MM.1S (cell line): ENCODE data around the gene DBF4B.
A peak's percentile ranks its signal among the peaks of the same experiment; 100 is the strongest.

Experiments used
- DNase-seq: peaks from one replicate; pipeline ENCODE4 v3.0.0-alpha.2; 2015
- H2AFZ ChIP-seq: fragments of 300-600 bp; sonication (generic); 2 replicates; pipeline ENCODE4 v1.6.0; 2016; ENCODE audit warnings: antibody characterized with exemption, low read length
- H3F3A ChIP-seq: fragments of 300-600 bp; sonication (generic); 2 replicates; pipeline ENCODE4 v1.6.1; 2016; ENCODE audit warnings: mild to moderate bottlenecking, antibody characterized with exemption, low read length, moderate library complexity, mixed read lengths; ENCODE audit not compliant: insufficient read depth
- H3K27ac ChIP-seq: fragments of 300-600 bp; sonication (generic); 2 replicates; pipeline ENCODE4 v1.5.1; 2016; ENCODE audit warnings: mild to moderate bottlenecking, low read length
- H3K27me3 ChIP-seq: fragments of 300-600 bp; sonication (generic); replicated peaks from 2 replicates; pipeline ENCODE4 v1.6.0; 2016; ENCODE audit warnings: low read length; ENCODE audit not compliant: insufficient read depth
- H3K36me3 ChIP-seq: fragments of 300-600 bp; sonication (generic); replicated peaks from 2 replicates; pipeline ENCODE4 v1.6.1; 2016; ENCODE audit warnings: mild to moderate bottlenecking, low read length, mixed read lengths; ENCODE audit not compliant: insufficient read depth
- H3K4me1 ChIP-seq: fragments of 300-600 bp; sonication (generic); 2 replicates; pipeline ENCODE4 v1.6.1; 2016; ENCODE audit warnings: low read length, mixed read lengths
- H3K4me2 ChIP-seq: fragments of 300-600 bp; sonication (generic); 2 replicates; pipeline ENCODE4 v1.6.0; 2016; ENCODE audit warnings: low read depth, low read length
- H3K4me3 ChIP-seq: fragments of 300-600 bp; sonication (generic); 2 replicates; pipeline ENCODE4 v1.5.1; 2016; ENCODE audit warnings: low read length, mixed read lengths
- H3K79me2 ChIP-seq: fragments of 300-600 bp; sonication (generic); 2 replicates; pipeline ENCODE4 v1.6.1; 2016; ENCODE audit warnings: mixed run types, low read length, mixed read lengths
- H3K9ac ChIP-seq: fragments of 300-600 bp; sonication (generic); 2 replicates; pipeline ENCODE4 v1.6.1; 2016; ENCODE audit warnings: low read length, mixed read lengths
- H3K9me2 ChIP-seq: fragments of 300-600 bp; sonication (generic); replicated peaks from 2 replicates; pipeline ENCODE4 v1.6.1; 2016; ENCODE audit warnings: mild to moderate bottlenecking, low read length, mixed read lengths; ENCODE audit not compliant: insufficient read depth
- H3K9me3 ChIP-seq: fragments of 300-600 bp; sonication (generic); replicated peaks from 2 replicates; pipeline ENCODE4 v1.6.1; 2016; ENCODE audit warnings: mild to moderate bottlenecking, low read length, mixed read lengths; ENCODE audit not compliant: insufficient read depth
- H4K20me1 ChIP-seq: fragments of 300-600 bp; sonication (generic); 2 replicates; pipeline ENCODE4 v1.6.1; 2016; ENCODE audit warnings: mild to moderate bottlenecking, low read length, moderate library complexity, mixed read lengths; ENCODE audit not compliant: insufficient read depth
- EZH2 ChIP-seq: fragments of 300-600 bp; sonication (generic); optimal IDR thresholded peaks from 2 replicates; pipeline ENCODE3; 2017; ENCODE audit warnings: low read depth, mild to moderate bottlenecking, antibody characterized with exemption, low read length, mixed read lengths
- EZH2phosphoT487 ChIP-seq: fragments of 300-600 bp; sonication (generic); IDR thresholded peaks from 2 replicates; pipeline ENCODE4 v1.6.1; 2018; ENCODE audit warnings: antibody characterized with exemption, low read length
- TF ChIP-seq, protein P1 (sequence below): fragments of 300-600 bp; sonication (generic); IDR thresholded peaks from 2 replicates; pipeline ENCODE4 v1.5.1; 2016; ENCODE audit warnings: antibody characterized with exemption, low read length, mixed read lengths

Gene DBF4B

DNA sequence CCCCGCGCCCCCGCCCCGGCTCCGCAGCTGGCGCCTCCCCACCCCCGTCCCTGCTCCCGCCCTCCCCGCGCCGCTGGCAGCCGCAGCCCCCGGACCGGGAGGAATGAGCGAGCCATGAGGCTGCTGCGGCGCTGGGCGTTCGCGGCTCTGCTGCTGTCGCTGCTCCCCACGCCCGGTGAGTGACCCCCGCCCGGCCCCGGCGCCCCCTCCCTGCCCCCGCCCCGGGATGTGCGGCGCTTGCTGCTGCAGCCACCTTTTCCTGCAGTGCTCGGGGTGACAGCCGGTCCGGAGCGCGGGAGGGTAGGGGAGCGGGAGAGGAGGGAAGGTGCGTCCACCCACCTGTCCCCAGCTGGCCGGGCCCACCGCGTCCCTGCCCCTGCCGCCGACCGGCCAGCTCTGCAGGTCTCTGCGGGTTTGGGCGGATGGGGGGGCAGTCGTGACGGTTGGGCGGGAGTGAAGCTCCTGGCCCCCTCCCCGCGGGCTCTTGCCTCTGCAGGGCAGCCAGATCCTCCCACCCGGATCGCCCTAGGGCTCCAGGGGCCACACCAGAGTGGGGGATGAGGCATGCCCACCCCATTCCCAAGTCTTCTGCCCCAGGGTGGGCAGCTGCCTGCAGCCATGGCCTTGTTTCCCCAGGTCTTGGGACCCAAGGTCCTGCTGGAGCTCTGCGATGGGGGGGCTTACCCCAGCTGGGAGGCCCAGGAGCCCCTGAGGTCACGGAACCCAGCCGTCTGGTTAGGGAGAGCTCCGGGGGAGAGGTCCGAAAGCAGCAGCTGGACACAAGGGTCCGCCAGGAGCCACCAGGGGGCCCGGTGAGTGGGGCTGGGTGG lies 50.8 kb downstream of the DBF4B start:
- H3K4me2 ChIP-seq, result peak overlapping the region; percentile 47; the same call in 1 of the 2 replicates
- H3K4me3 ChIP-seq, result no peak overlapping the region; the same call in 1 of the 2 replicates
- H4K20me1 ChIP-seq, result no peaks in the 10 kb centered on the region
- no peaks in the 10 kb centered on the region for H3K9me3 ChIP-seq
- H3K9ac ChIP-seq, result no peak overlapping the region
- H3K27me3 ChIP-seq, result peaks cover 37% of the 10 kb centered on the region
- no peaks in the 10 kb centered on the region for H3K79me2 ChIP-seq
- H3F3A ChIP-seq, result no peaks in the 10 kb centered on the region
- no peaks in the 10 kb centered on the region for H3K4me1 ChIP-seq
- no peaks in the 10 kb centered on the region for H3K9me2 ChIP-seq
- no peak overlapping the region for H3K27ac ChIP-seq
- DNase-seq, result no peak
- H2AFZ ChIP-seq, result no peak overlapping the region
- TF ChIP-seq, protein P1, sequence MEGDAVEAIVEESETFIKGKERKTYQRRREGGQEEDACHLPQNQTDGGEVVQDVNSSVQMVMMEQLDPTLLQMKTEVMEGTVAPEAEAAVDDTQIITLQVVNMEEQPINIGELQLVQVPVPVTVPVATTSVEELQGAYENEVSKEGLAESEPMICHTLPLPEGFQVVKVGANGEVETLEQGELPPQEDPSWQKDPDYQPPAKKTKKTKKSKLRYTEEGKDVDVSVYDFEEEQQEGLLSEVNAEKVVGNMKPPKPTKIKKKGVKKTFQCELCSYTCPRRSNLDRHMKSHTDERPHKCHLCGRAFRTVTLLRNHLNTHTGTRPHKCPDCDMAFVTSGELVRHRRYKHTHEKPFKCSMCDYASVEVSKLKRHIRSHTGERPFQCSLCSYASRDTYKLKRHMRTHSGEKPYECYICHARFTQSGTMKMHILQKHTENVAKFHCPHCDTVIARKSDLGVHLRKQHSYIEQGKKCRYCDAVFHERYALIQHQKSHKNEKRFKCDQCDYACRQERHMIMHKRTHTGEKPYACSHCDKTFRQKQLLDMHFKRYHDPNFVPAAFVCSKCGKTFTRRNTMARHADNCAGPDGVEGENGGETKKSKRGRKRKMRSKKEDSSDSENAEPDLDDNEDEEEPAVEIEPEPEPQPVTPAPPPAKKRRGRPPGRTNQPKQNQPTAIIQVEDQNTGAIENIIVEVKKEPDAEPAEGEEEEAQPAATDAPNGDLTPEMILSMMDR, result no peak
- TF ChIP-seq EZH2, result no peak
- no peak for TF ChIP-seq EZH2phosphoT487
- H3K36me3 ChIP-seq, result no peaks in the 10 kb centered on the region

DNA sequence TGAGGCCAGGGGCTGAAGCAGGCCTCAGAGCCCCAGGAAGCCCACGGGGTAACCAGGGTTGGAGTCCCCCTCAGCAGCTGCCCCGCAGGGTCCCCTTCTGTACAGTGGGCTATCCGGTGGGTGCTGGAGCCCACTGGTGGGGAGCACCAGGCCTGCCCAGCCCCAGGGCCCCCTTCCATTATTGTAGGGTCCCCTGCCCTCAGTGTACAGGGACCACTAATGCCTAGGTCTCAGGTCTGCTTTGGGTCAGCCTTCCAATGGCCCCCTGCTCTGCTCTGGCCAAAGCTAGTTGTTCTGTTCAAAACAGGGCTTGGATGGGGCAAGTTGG lies 51.4 kb downstream of the DBF4B start:
- H3K79me2 ChIP-seq, result no peaks in the 10 kb centered on the region
- H3K36me3 ChIP-seq, result no peaks in the 10 kb centered on the region
- H3K9ac ChIP-seq, result no peak overlapping the region
- H3K4me3 ChIP-seq, result no peak overlapping the region
- no peaks in the 10 kb centered on the region for H4K20me1 ChIP-seq
- H2AFZ ChIP-seq, result no peak overlapping the region
- no peak for TF ChIP-seq EZH2
- no peak for TF ChIP-seq EZH2phosphoT487
- TF ChIP-seq, protein P1, result no peak
- H3K27ac ChIP-seq, result no peak overlapping the region
- no peaks in the 10 kb centered on the region for H3K4me1 ChIP-seq
- H3F3A ChIP-seq, result no peaks in the 10 kb centered on the region
- no peak overlapping the region for H3K4me2 ChIP-seq
- DNase-seq, result no peak
- no peaks in the 10 kb centered on the region for H3K9me2 ChIP-seq
- no peaks in the 10 kb centered on the region for H3K9me3 ChIP-seq
- H3K27me3 ChIP-seq, result peaks cover 37% of the 10 kb centered on the region

DNA sequence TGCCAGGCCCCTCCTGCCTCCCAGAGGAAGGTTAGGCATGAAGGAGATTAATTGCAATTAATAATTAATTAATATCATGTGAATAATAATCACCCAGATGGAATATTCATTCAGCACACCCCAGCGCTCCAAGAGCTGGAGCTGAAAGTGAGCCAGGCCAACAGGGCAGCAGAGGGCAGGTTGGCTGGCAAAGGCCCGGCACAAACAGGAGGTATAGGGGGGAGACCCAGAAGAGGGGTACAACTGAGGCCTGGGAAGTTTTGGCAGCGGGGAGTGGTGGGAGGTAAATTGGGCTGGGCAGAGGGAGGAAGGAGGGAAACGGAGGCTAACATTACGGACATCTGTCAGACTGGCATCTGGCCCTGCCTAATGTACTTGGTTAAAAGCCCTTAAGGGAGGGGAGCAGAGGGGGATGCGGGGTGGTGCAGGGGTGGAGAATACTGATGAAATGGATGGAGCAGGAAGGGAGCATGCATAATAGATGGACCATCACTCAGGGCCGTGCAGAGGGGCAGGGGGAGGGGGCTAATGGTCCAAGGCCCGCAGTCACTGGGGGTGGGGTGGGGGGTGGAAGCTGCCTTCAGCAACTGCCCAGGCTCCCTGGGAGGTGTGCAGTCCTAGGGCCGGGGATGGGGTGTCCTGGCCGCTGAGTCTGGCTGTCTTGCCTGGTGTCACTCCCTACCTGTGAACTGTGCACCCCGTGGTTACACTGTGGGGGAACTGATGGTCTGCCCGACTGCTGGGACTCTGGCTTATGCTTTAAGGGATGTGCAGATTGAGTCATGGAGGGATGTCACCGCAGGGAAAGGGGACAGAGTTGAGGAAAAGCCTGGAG lies 52.2 kb downstream of the DBF4B start:
- Histone ChIP-seq H3K27ac (no peak overlapping the region), H3F3A (no peaks in the 10 kb centered on the region), H3K79me2 (no peaks in the 10 kb centered on the region), H3K4me1 (no peaks in the 10 kb centered on the region), H3K27me3 (peaks cover 37% of the 10 kb centered on the region), H4K20me1 (no peaks in the 10 kb centered on the region), H3K9me2 (no peaks in the 10 kb centered on the region), H3K9ac (no peak overlapping the region), H3K9me3 (no peaks in the 10 kb centered on the region), H3K36me3 (no peaks in the 10 kb centered on the region), H3K4me3 (no peak overlapping the region), H2AFZ (no peak overlapping the region), H3K4me2 (no peak overlapping the region)
- TF ChIP-seq, protein P1, result no peak
- TF ChIP-seq EZH2, result no peak
- TF ChIP-seq EZH2phosphoT487, result no peak
- DNase-seq, result no peak
